K562 (cell line): Measurements from ENCODE around the gene CHRND. TPM values are rescaled to one million over a fixed set of nuclear protein-coding genes. Genes with fewer than 3 reads are reported as not detected.
A peak's percentile ranks its signal among the peaks of the same experiment; 100 is the strongest.

ENCODE experiments used
- ATAC-seq: fragments of 200-7000 bp; cut with Tn5 transposase; 3 replicates; pipeline ENCODE4 v1.9.1; 2020; ENCODE audit warnings: moderate library complexity
- BruUV-seq: library from RNA; stranded (reverse); fragments of 400-500 nt; replicated peaks from 2 replicates; lab custom pipeline; 2021; lab: Mats Ljungman, UMichigan
- CTCF ChIA-PET: fragments of 300-600 bp; formaldehyde crosslinking; extraction: SDS; loops from one replicate; lab custom pipeline; 2021; ENCODE audit warnings: low intra/inter-chr PET ratio; lab: Yijun Ruan, JAX
- POLR2A ChIA-PET: fragments of 300-600, 350-650 bp; sonication (Branson Sonifier 250); formaldehyde crosslinking; extraction: SDS; loops from one replicate; lab custom pipeline; 2021; ENCODE audit warnings: antibody characterized with exemption, inconsistent platforms; lab: Yijun Ruan, JAX
- DNase-seq, 4 experiments: peaks; one replicate each; pipeline versions ENCODE4 v3.0.0 to v3.0.0-alpha.2; 2011 to 2018; ENCODE audit warnings: low spot score in 3 of 4, mixed read lengths in 3 of 4; ENCODE audit errors: extremely low read depth in 1 of 4
- FAIRE-seq: peaks from 2 replicates; lab custom pipeline; 2011; peaks lifted over from hg19 to GRCh38; lab: Jason Lieb, UNC
- H2AFZ ChIP-seq: 2 replicates; pipeline ENCODE4 v1.6.0; 2011; ENCODE audit warnings: low read depth, low read length, control low read depth, inconsistent platforms
- H3K27ac ChIP-seq: fragments of 200-600 bp; 3 replicates; pipeline ENCODE4 v1.8.0; 2011; ENCODE audit warnings: low read depth, mild to moderate bottlenecking, control low read depth, inconsistent platforms, low read length, moderate library complexity, mixed read lengths; ENCODE audit errors: extremely low read depth
- H3K27me3 ChIP-seq, 2 experiments: fragments of 300-600 bp in 1 of 2; 2 replicates in 1 of 2; 3 replicates in 1 of 2; pipeline versions ENCODE4 v1.6.0 to v1.8.0; 2011; ENCODE audit warnings: inconsistent platforms in 2 of 2, low read length in 2 of 2, mild to moderate bottlenecking in 1 of 2, mixed read lengths in 1 of 2, moderate library complexity in 1 of 2; ENCODE audit not compliant: control insufficient read depth in 2 of 2, insufficient read depth in 2 of 2
- H3K36me3 ChIP-seq: fragments of 300-600 bp; 3 replicates; pipeline ENCODE4 v1.8.0; 2011; ENCODE audit warnings: mild to moderate bottlenecking, low read length, inconsistent platforms; ENCODE audit not compliant: control insufficient read depth, insufficient read depth
- H3K4me1 ChIP-seq, 2 experiments: fragments of 200-600 bp in 1 of 2; replicated peaks in 1 of 2; 2 replicates in 1 of 2; 3 replicates in 1 of 2; pipeline versions ENCODE4 v1.5.1 to v1.8.0; 2011; ENCODE audit warnings: inconsistent platforms in 2 of 2, low read length in 2 of 2, mild to moderate bottlenecking in 1 of 2, mixed read lengths in 1 of 2, moderate library complexity in 1 of 2; ENCODE audit not compliant: control insufficient read depth in 2 of 2, insufficient read depth in 2 of 2
- H3K4me2 ChIP-seq: 2 replicates; pipeline ENCODE4 v1.6.1; 2011; ENCODE audit warnings: low read length, control low read depth, inconsistent platforms, mixed read lengths; ENCODE audit not compliant: insufficient read depth
- H3K4me3 ChIP-seq: fragments of 200-600 bp; sonication (generic), shearing (Covaris generic); 2 replicates; pipeline ENCODE4 v1.5.1; 2016; ENCODE audit warnings: control low read depth, inconsistent platforms
- H3K79me2 ChIP-seq: fragments of 200-600 bp; 3 replicates; pipeline ENCODE4 v1.8.0; 2011; ENCODE audit warnings: low read length, inconsistent platforms; ENCODE audit not compliant: control insufficient read depth, insufficient read depth
- H3K9ac ChIP-seq, 2 experiments: 2 replicates each; pipeline versions ENCODE4 v1.6.0 to v1.6.1; 2011; ENCODE audit warnings: low read depth in 2 of 2, low read length in 2 of 2, control low read depth in 1 of 2, inconsistent platforms in 1 of 2, mild to moderate bottlenecking in 1 of 2, mixed read lengths in 1 of 2; ENCODE audit not compliant: insufficient read depth in 1 of 2
- H3K9me1 ChIP-seq: one replicate; pipeline ENCODE4 v1.6.0; 2011; ENCODE audit warnings: inconsistent platforms, mild to moderate bottlenecking, low read length, moderate library complexity; ENCODE audit not compliant: control insufficient read depth, insufficient read depth
- H3K9me3 ChIP-seq: replicated peaks from 2 replicates; pipeline ENCODE4 v1.5.1; 2011; ENCODE audit warnings: low read depth, low read length, inconsistent platforms; ENCODE audit not compliant: control insufficient read depth, insufficient read depth
- H4K20me1 ChIP-seq: replicated peaks from 2 replicates; pipeline ENCODE4 v1.6.1; 2011; ENCODE audit warnings: low read length, inconsistent platforms, mixed read lengths; ENCODE audit not compliant: control insufficient read depth, insufficient read depth
- ATF3 ChIP-seq, 2 experiments: fragments of 450-650 bp in 1 of 2; sonication (generic) in 1 of 2; formaldehyde crosslinking in 1 of 2; IDR thresholded peaks in 1 of 2; conservative IDR thresholded peaks in 1 of 2; 2 replicates each; pipeline versions ENCODE4 v1.6.1 to v1.8.1; 2016 to 2023; ENCODE audit warnings: mild to moderate bottlenecking in 2 of 2, moderate library complexity in 2 of 2, inconsistent platforms in 1 of 2, missing genetic modification reagents in 1 of 2
- HMGXB4 ChIP-seq: sonication (generic); formaldehyde crosslinking; IDR thresholded peaks from 2 replicates; pipeline ENCODE4 v1.8.1; 2023; ENCODE audit warnings: mild to moderate bottlenecking, missing genetic modification reagents
- KDM2B ChIP-seq: fragments of 250-450 bp; sonication (Bioruptor Pico); IDR thresholded peaks from 2 replicates; pipeline ENCODE4 v1.8.0; 2021; ENCODE audit warnings: mild to moderate bottlenecking, moderate library complexity
- MYC ChIP-seq, 2 experiments: fragments of 250-450 bp in 1 of 2; sonication (Bioruptor Pico) in 1 of 2; IDR thresholded peaks; 2 replicates each; pipeline versions ENCODE4 v1.5.1 to v1.6.1; 2012 to 2021; ENCODE audit warnings: low read depth in 2 of 2, borderline replicate concordance in 1 of 2, improper control_type of control experiment in 1 of 2, low read length in 1 of 2, mild to moderate bottlenecking in 1 of 2, moderate library complexity in 1 of 2
- NFRKB ChIP-seq: fragments of 450-650 bp; IDR thresholded peaks from 2 replicates; pipeline ENCODE4 v1.6.1; 2016; ENCODE audit warnings: low read depth
- NR2C2 ChIP-seq, 2 experiments: fragments of 200-800 bp in 1 of 2; sonication (Bioruptor generic) in 1 of 2; sonication (generic) in 1 of 2; formaldehyde crosslinking in 1 of 2; IDR thresholded peaks; 2 replicates each; pipeline versions ENCODE4 v1.6.1 to v1.8.0; 2016 to 2022; ENCODE audit warnings: mild to moderate bottlenecking in 1 of 2, missing compliant biosample characterization in 1 of 2, missing genetic modification characterization in 1 of 2, missing genetic modification reagents in 1 of 2
- SMC3 ChIP-seq: conservative IDR thresholded peaks from 2 replicates; pipeline ENCODE4 v1.6.1; 2011; ENCODE audit warnings: low read depth, low read length, improper control_type of control experiment; ENCODE audit not compliant: insufficient read depth
- TOE1 ChIP-seq, 2 experiments: fragments of 450-650 bp in 1 of 2; sonication (generic) in 1 of 2; formaldehyde crosslinking in 1 of 2; IDR thresholded peaks; 2 replicates each; pipeline versions ENCODE4 v1.7.1 to v1.8.0; 2016 to 2022; ENCODE audit warnings: borderline replicate concordance in 2 of 2, mild to moderate bottlenecking in 2 of 2, antibody characterized with exemption in 1 of 2, inconsistent platforms in 1 of 2, low read depth in 1 of 2, missing genetic modification reagents in 1 of 2, moderate library complexity in 1 of 2
- YY1 ChIP-seq, 3 experiments: IDR thresholded peaks; 2 replicates each; pipeline ENCODE4 v1.6.1; 2011; ENCODE audit warnings: low read length in 2 of 3, mild to moderate bottlenecking in 2 of 3, moderate library complexity in 2 of 3, borderline replicate concordance in 1 of 3, control low read depth in 1 of 3, low read depth in 1 of 3; ENCODE audit not compliant: insufficient read depth in 3 of 3, insufficient replicate concordance in 2 of 3, control insufficient read depth in 1 of 3, insufficient read length in 1 of 3; ENCODE audit errors: extremely low read depth in 1 of 3
- ZNF766 ChIP-seq: fragments of 200-800 bp; sonication (Bioruptor generic); conservative IDR thresholded peaks from 2 replicates; pipeline ENCODE4 v1.6.1; 2016; ENCODE audit warnings: missing genetic modification characterization, missing compliant biosample characterization
- WGBS: fragments of 100-300 bp; shearing (Covaris generic); methylation state at CpG from one replicate; pipeline ENCODE4 v1.1.6; 2016; ENCODE audit warnings: low coverage, mixed read lengths; ENCODE audit not compliant: insufficient coverage; ENCODE audit errors: missing lambda C conversion rate; 5-methylcytosine and 5-hydroxymethylcytosine counted together
- in situ Hi-C: fragments of 300-500 bp; cut with MboI; formaldehyde crosslinking; loops from 4 replicates; pipeline ENCODE4 v1.15.0; 2018; ENCODE audit warnings: inconsistent platforms, mixed read lengths
- intact Hi-C: fragments of 100-400 bp; cut with micrococcal nuclease; formaldehyde crosslinking; loops from 2 replicates; pipeline ENCODE4 v1.14.2; 2022
- polyA plus RNA-seq, 8 experiments: library from polyadenylated mRNA; depleted of rRNA in 4 of 8; stranded (reverse) in 5 of 8; unstranded in 3 of 8; fragments of >200 nt; fragmentation: Nextera tagmentation in 2 of 8; fragmentation: Illumina TruSeq in 1 of 8; extraction: Ambion mirVana in 2 of 8; extraction: Trizol in 1 of 8; gene quantifications; 2 replicates each; pipeline versions ENCODE4 v1.2.1 to v1.2.3, GENCODE V29; 2011 to 2014; ENCODE audit warnings: inconsistent platforms in 1 of 8, missing spikeins in 1 of 8
- total RNA-seq, 7 experiments: library from RNA; depleted of rRNA in 6 of 7; stranded (reverse); fragments of >200 nt in 6 of 7; fragmentation: Illumina TruSeq in 2 of 7; extraction: Trizol in 2 of 7; gene quantifications; 2 replicates each; pipeline versions ENCODE4 v1.2.1 to v1.2.3, GENCODE V29; 2011 to 2021; ENCODE audit warnings: low replicate concordance in 1 of 7

CHRND gene
- total and polyA plus RNA-seq, 9 of the 15 experiments (the other 6 are each of a cell fraction or from before 2014, with no cell fraction given): not detected

- ATAC-seq (no peak), DNase-seq (peak in 1 of 4 experiments; percentile 16), FAIRE-seq (no peak)
- no peaks in the 10 kb centered on the region; the same call in 1 of the 2 replicates for H3K9me3 ChIP-seq
- H3K36me3 ChIP-seq: peaks cover 26% of the 10 kb centered on the region; the same call in 2 of the 3 replicates
- TSS peak; percentile 60 for BruUV-seq
- ChIA-PET POLR2A (interaction anchor here (0.6 to 1.4 kb wide), 5 partner anchors 8 to 699 kb away, joined by 3 to 9 read pairs (median 4); partner anchors contain the start of gene EFHD1), CTCF (no interaction called here)
- peak overlapping the region; percentile 86 to 98 for H3K9ac ChIP-seq
- peak overlapping the region; percentile 68 for H2AFZ ChIP-seq
- intact Hi-C loops: no loop called here
- H4K20me1 ChIP-seq: no peaks in the 10 kb centered on the region
- peaks cover 63% of the 10 kb centered on the region for H3K79me2 ChIP-seq
- peak overlapping the region; percentile 81 for H3K27ac ChIP-seq
- peak overlapping the region; percentile 59 for H3K4me3 ChIP-seq
- H3K9me1 ChIP-seq: no peaks in the 10 kb centered on the region
- in situ Hi-C loops: no loop called here
- H3K27me3 ChIP-seq: no peaks in the 10 kb centered on the region
- peak overlapping the region; percentile 96 for H3K4me2 ChIP-seq
- 1% methylated on average over 11 of the region's 21 CpGs for WGBS
- H3K4me1 ChIP-seq: peaks cover 6 to 10% of the 10 kb centered on the region in 2 experiments; a peak in 4 of 5 replicates
- TF ChIP-seq ATF3 (IDR thresholded peaks at IDR 0.05) (no peak), ATF3 (CRISPR knock-in tag; conservative IDR thresholded peaks at IDR 0.05) (0 out of 2 replicates have a peak, but pooled peaks have one; percentile 18), ZNF766 (CRISPR knock-in tag) (0 out of 2 replicates have a peak, but pooled peaks have one; percentile 54), HMGXB4 (CRISPR knock-in tag) (0 out of 2 replicates have a peak, but pooled peaks have one; percentile 51), YY1 (IDR thresholded peaks at IDR 0.05; ENCODE audit: borderline replicate concordance in 1 of 3, control insufficient read depth in 1 of 3, extremely low read depth in 1 of 3, insufficient read depth in 3 of 3, insufficient read length in 1 of 3, insufficient replicate concordance in 2 of 3, low read depth in 1 of 3, low read length in 2 of 3) (peak in 1 of 3 experiments; percentile 75), SMC3 (no peak), MYC (IDR thresholded peaks at IDR 0.05; ENCODE audit: low read depth, low read length) (no peak), MYC (CRISPR knock-in tag; IDR thresholded peaks at IDR 0.05; ENCODE audit: borderline replicate concordance, low read depth) (peak; percentile 38; the same call in 1 of the 2 replicates), NFRKB (peak; percentile 70; the same call in 1 of the 2 replicates), NR2C2 (CRISPR knock-in tag; IDR thresholded peaks at IDR 0.05) (no peak), NR2C2 (tag; IDR thresholded peaks at IDR 0.05) (peak; percentile 49; the same call in 1 of the 2 replicates), KDM2B (CRISPR knock-in tag) (no peak), TOE1 (IDR thresholded peaks at IDR 0.05; ENCODE audit: borderline replicate concordance) (no peak), TOE1 (CRISPR knock-in tag; IDR thresholded peaks at IDR 0.05; ENCODE audit: borderline replicate concordance, low read depth) (0 out of 2 replicates have a peak, but pooled peaks have one; percentile 23)
These were observed 23.8 kb downstream of the CHRND start for GRCh38 chr2:232549655-232550353.
